Measurements from ENCODE around the gene ZSCAN16. TPM values are rescaled to one million over a fixed set of nuclear protein-coding genes. Genes with fewer than 3 reads are reported as not detected.

ZSCAN16 gene
- total and polyA plus RNA-seq, 2 of the 13 experiments (the other 11 are each of a cell fraction or from before 2014, with no cell fraction given) = 5.7 to 12.7 TPM

- no peak for TF ChIP-seq HIC2 (CRISPR knock-in tag; IDR thresholded peaks at IDR 0.05; ENCODE audit: low read depth)
- no peak for TF ChIP-seq ZBTB25 (CRISPR knock-in tag; IDR thresholded peaks at IDR 0.05)
- peak; percentile 75 for TF ChIP-seq CTCF (CRISPR knock-in tag; IDR thresholded peaks at IDR 0.05)
- no peak for TF ChIP-seq GATA4 (IDR thresholded peaks at IDR 0.05; ENCODE audit: borderline replicate concordance, low read depth)
- TF ChIP-seq ARID5B (CRISPR knock-in tag; IDR thresholded peaks at IDR 0.05) = 0 out of 2 replicates have a peak, but pooled peaks have one; percentile 11
- no peak for TF ChIP-seq SMARCC2 (IDR thresholded peaks at IDR 0.05)
- no peak for TF ChIP-seq ZFAT (CRISPR knock-in tag; conservative IDR thresholded peaks at IDR 0.05)
- TF ChIP-seq SMAD3 (CRISPR knock-in tag; IDR thresholded peaks at IDR 0.05) = peak; percentile 36; the same call in 1 of the 2 replicates
- no peak for TF ChIP-seq STAT5B (CRISPR knock-in tag; IDR thresholded peaks at IDR 0.05)
- TF ChIP-seq ZNF33A (CRISPR knock-in tag; IDR thresholded peaks at IDR 0.05; ENCODE audit: borderline replicate concordance) = no peak
- TF ChIP-seq ISL2 (CRISPR knock-in tag; IDR thresholded peaks at IDR 0.05) = no peak
- no peak for TF ChIP-seq ZNF687 (CRISPR knock-in tag; IDR thresholded peaks at IDR 0.05)
- TF ChIP-seq RBM39 (IDR thresholded peaks at IDR 0.05; ENCODE audit: low read depth, low read length, poor library complexity, severe bottlenecking) = no peak
- TF ChIP-seq HOXA7 (CRISPR knock-in tag; IDR thresholded peaks at IDR 0.05) = no peak
- no peak for TF ChIP-seq GABPA (IDR thresholded peaks at IDR 0.05; ENCODE audit: low read depth, low read length)
- peak; percentile 61 for TF ChIP-seq GABPA (CRISPR knock-in tag; IDR thresholded peaks at IDR 0.05; ENCODE audit: low read depth)
- no peak for TF ChIP-seq NR2F6 (IDR thresholded peaks at IDR 0.05)
- no peak for TF ChIP-seq NR2F6 (CRISPR knock-in tag; IDR thresholded peaks at IDR 0.05)
- TF ChIP-seq NR1H2 (CRISPR knock-in tag; IDR thresholded peaks at IDR 0.05; ENCODE audit: borderline replicate concordance, low read depth) = no peak
These were observed 9.6 kb downstream of the ZSCAN16 start (continued) for GRCh38 chr6:28134015-28134414.
